K562 (cell line): ENCODE measurements around the gene ADGRB2. TPM values are rescaled to one million over a fixed set of nuclear protein-coding genes. Genes with fewer than 3 reads are reported as not detected.
A peak's percentile ranks its signal among the peaks of the same experiment; 100 is the strongest.

Experiments
- CHAMP1 ChIP-seq: fragments of 450-650 bp; IDR thresholded peaks from 2 replicates; pipeline ENCODE4 v1.6.1; 2016; ENCODE audit warnings: mild to moderate bottlenecking
- DPF2 ChIP-seq: fragments of 450-650 bp; IDR thresholded peaks from 2 replicates; pipeline ENCODE4 v1.6.1; 2016
- E2F1 ChIP-seq: sonication (generic); formaldehyde crosslinking; IDR thresholded peaks from 2 replicates; pipeline ENCODE4 v1.8.1; 2023; ENCODE audit warnings: mild to moderate bottlenecking, missing genetic modification reagents, moderate library complexity
- ETS1 ChIP-seq: conservative IDR thresholded peaks from 2 replicates; pipeline ENCODE4 v1.6.1; 2011; ENCODE audit warnings: low read depth, mild to moderate bottlenecking, low read length; ENCODE audit not compliant: control insufficient read depth
- GABPA ChIP-seq: fragments of 200-800 bp; sonication (Bioruptor generic); conservative IDR thresholded peaks from 2 replicates; pipeline ENCODE4 v1.6.1; 2016; ENCODE audit warnings: low read depth, missing genetic modification characterization, missing compliant biosample characterization
- GTF2B ChIP-seq: IDR thresholded peaks from 2 replicates; pipeline ENCODE4 v1.6.1; 2011; ENCODE audit not compliant: insufficient read length; ENCODE audit errors: extremely low read depth
- GTF2E2 ChIP-seq: fragments of 200-800 bp; sonication (Bioruptor generic); IDR thresholded peaks from 2 replicates; pipeline ENCODE4 v1.6.1; 2016; ENCODE audit warnings: missing genetic modification characterization, missing compliant biosample characterization
- ID3 ChIP-seq, 2 experiments: fragments of 250-450 bp in 1 of 2; fragments of 450-650 bp in 1 of 2; sonication (Bioruptor Pico) in 1 of 2; IDR thresholded peaks; 2 replicates each; pipeline versions ENCODE4 v1.6.1 to v1.8.0; 2016 to 2021; ENCODE audit warnings: mild to moderate bottlenecking in 2 of 2, moderate library complexity in 2 of 2, missing compliant biosample characterization in 1 of 2, missing genetic modification characterization in 1 of 2
- LCOR ChIP-seq: sonication (generic); formaldehyde crosslinking; IDR thresholded peaks from 2 replicates; pipeline ENCODE4 v1.8.0; 2022; ENCODE audit warnings: mild to moderate bottlenecking, missing genetic modification reagents
- NONO ChIP-seq, 2 experiments: fragments of 200-400 bp in 1 of 2; fragments of 450-650 bp in 1 of 2; formaldehyde crosslinking in 1 of 2; IDR thresholded peaks; 2 replicates each; pipeline ENCODE4 v1.6.1; 2017; ENCODE audit warnings: low read depth in 2 of 2, mild to moderate bottlenecking in 2 of 2, moderate library complexity in 2 of 2, low read length in 1 of 2
- SMARCA4 ChIP-seq: fragments of 450-650 bp; IDR thresholded peaks from 2 replicates; pipeline ENCODE4 v1.6.1; 2016
- ZC3H11A ChIP-seq: IDR thresholded peaks from 2 replicates; pipeline ENCODE4 v1.6.1; 2012; ENCODE audit warnings: low read depth, low read length, improper control_type of control experiment
- ZFP1 ChIP-seq: fragments of 450-650 bp; formaldehyde crosslinking; IDR thresholded peaks from 2 replicates; pipeline ENCODE4 v1.4.0; 2020; ENCODE audit warnings: mild to moderate bottlenecking, mixed read lengths
- ZNF121 ChIP-seq: sonication (generic); formaldehyde crosslinking; conservative IDR thresholded peaks from 2 replicates; pipeline ENCODE4 v1.8.0; 2022; ENCODE audit warnings: missing genetic modification reagents
- ZNF133 ChIP-seq: fragments of 250-450 bp; sonication (Bioruptor Pico); IDR thresholded peaks from 2 replicates; pipeline ENCODE4 v1.4.0; 2020; ENCODE audit warnings: mild to moderate bottlenecking
- ZNF395 ChIP-seq: fragments of 200-800 bp; sonication (Bioruptor generic); IDR thresholded peaks from 2 replicates; pipeline ENCODE4 v1.6.1; 2017; ENCODE audit warnings: missing genetic modification characterization, missing compliant biosample characterization
- polyA plus RNA-seq, 8 experiments: library from polyadenylated mRNA; depleted of rRNA in 4 of 8; stranded (reverse) in 5 of 8; unstranded in 3 of 8; fragments of >200 nt; fragmentation: Nextera tagmentation in 2 of 8; fragmentation: Illumina TruSeq in 1 of 8; extraction: Ambion mirVana in 2 of 8; extraction: Trizol in 1 of 8; gene quantifications; 2 replicates each; pipeline versions ENCODE4 v1.2.1 to v1.2.3, GENCODE V29; 2011 to 2014; ENCODE audit warnings: inconsistent platforms in 1 of 8, missing spikeins in 1 of 8
- total RNA-seq, 7 experiments: library from RNA; depleted of rRNA in 6 of 7; stranded (reverse); fragments of >200 nt in 6 of 7; fragmentation: Illumina TruSeq in 2 of 7; extraction: Trizol in 2 of 7; gene quantifications; 2 replicates each; pipeline versions ENCODE4 v1.2.1 to v1.2.3, GENCODE V29; 2011 to 2021; ENCODE audit warnings: low replicate concordance in 1 of 7
- TF ChIP-seq, protein P1 (sequence below): fragments of 250-450 bp; sonication (Bioruptor Pico); IDR thresholded peaks from 2 replicates; pipeline ENCODE4 v1.8.0; 2022; ENCODE audit warnings: moderate library complexity, mild to moderate bottlenecking, inconsistent platforms

ADGRB2 gene
- total and polyA plus RNA-seq, 9 of the 15 experiments (the other 6 are each of a cell fraction or from before 2014, with no cell fraction given): 0.04 to 0.23 (median 0.20) TPM; not detected in 2

DNA sequence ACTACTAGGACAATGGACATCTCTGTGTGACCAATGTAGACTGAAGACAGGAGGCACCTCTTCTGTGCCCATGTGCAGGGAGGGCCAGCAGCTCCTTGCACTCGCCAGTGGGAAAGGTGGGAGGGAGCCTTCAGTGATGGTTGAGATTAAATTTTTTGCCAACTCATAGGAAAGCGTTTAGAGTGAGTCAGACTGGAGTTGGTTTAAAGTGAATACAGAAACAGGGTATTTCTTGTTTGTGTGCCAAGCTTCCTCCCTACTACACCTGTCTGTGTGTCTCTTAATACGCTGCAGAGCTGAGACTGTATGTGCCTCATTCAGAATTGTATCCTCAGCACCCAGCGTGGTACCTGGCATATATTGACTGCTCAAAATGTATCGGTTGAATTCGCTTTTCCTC lies 46.8 kb downstream of the ADGRB2 start (continued):
- TF ChIP-seq ETS1 (no peak), ZC3H11A (no peak), CHAMP1 (no peak), ZNF133 (CRISPR knock-in tag) (no peak), DPF2 (peak; percentile 77), ZNF121 (CRISPR knock-in tag) (no peak), GTF2B (no peak), ZFP1 (no peak), GTF2E2 (tag) (no peak), E2F1 (CRISPR knock-in tag) (no peak), NONO (IDR thresholded peaks at IDR 0.05; ENCODE audit: low read depth in 2 of 2, low read length in 1 of 2) (no peak), SMARCA4 (peak; percentile 74), GABPA (no peak), ZNF395 (no peak), ID3 (CRISPR knock-in tag; IDR thresholded peaks at IDR 0.05) (no peak), ID3 (tag; IDR thresholded peaks at IDR 0.05) (no peak), LCOR (CRISPR knock-in tag) (no peak)
- TF ChIP-seq, protein P1, sequence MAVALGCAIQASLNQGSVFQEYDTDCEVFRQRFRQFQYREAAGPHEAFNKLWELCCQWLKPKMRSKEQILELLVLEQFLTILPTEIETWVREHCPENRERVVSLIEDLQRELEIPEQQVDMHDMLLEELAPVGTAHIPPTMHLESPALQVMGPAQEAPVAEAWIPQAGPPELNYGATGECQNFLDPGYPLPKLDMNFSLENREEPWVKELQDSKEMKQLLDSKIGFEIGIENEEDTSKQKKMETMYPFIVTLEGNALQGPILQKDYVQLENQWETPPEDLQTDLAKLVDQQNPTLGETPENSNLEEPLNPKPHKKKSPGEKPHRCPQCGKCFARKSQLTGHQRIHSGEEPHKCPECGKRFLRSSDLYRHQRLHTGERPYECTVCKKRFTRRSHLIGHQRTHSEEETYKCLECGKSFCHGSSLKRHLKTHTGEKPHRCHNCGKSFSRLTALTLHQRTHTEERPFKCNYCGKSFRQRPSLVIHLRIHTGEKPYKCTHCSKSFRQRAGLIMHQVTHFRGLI (CRISPR knock-in tag): no peak
